MM.1S (cell line): ENCODE measurements around the gene SEMA4A.

ENCODE experiments used
- DNase-seq: peaks from one replicate; pipeline ENCODE4 v3.0.0-alpha.2; 2015
- H2AFZ ChIP-seq: fragments of 300-600 bp; sonication (generic); 2 replicates; pipeline ENCODE4 v1.6.0; 2016; ENCODE audit warnings: antibody characterized with exemption, low read length
- H3F3A ChIP-seq: fragments of 300-600 bp; sonication (generic); 2 replicates; pipeline ENCODE4 v1.6.1; 2016; ENCODE audit warnings: mild to moderate bottlenecking, antibody characterized with exemption, low read length, moderate library complexity, mixed read lengths; ENCODE audit not compliant: insufficient read depth
- H3K27ac ChIP-seq: fragments of 300-600 bp; sonication (generic); 2 replicates; pipeline ENCODE4 v1.5.1; 2016; ENCODE audit warnings: mild to moderate bottlenecking, low read length
- H3K27me3 ChIP-seq: fragments of 300-600 bp; sonication (generic); replicated peaks from 2 replicates; pipeline ENCODE4 v1.6.0; 2016; ENCODE audit warnings: low read length; ENCODE audit not compliant: insufficient read depth
- H3K36me3 ChIP-seq: fragments of 300-600 bp; sonication (generic); replicated peaks from 2 replicates; pipeline ENCODE4 v1.6.1; 2016; ENCODE audit warnings: mild to moderate bottlenecking, low read length, mixed read lengths; ENCODE audit not compliant: insufficient read depth
- H3K4me1 ChIP-seq: fragments of 300-600 bp; sonication (generic); 2 replicates; pipeline ENCODE4 v1.6.1; 2016; ENCODE audit warnings: low read length, mixed read lengths
- H3K4me2 ChIP-seq: fragments of 300-600 bp; sonication (generic); 2 replicates; pipeline ENCODE4 v1.6.0; 2016; ENCODE audit warnings: low read depth, low read length
- H3K4me3 ChIP-seq: fragments of 300-600 bp; sonication (generic); 2 replicates; pipeline ENCODE4 v1.5.1; 2016; ENCODE audit warnings: low read length, mixed read lengths
- H3K79me2 ChIP-seq: fragments of 300-600 bp; sonication (generic); 2 replicates; pipeline ENCODE4 v1.6.1; 2016; ENCODE audit warnings: mixed run types, low read length, mixed read lengths
- H3K9ac ChIP-seq: fragments of 300-600 bp; sonication (generic); 2 replicates; pipeline ENCODE4 v1.6.1; 2016; ENCODE audit warnings: low read length, mixed read lengths
- H3K9me2 ChIP-seq: fragments of 300-600 bp; sonication (generic); replicated peaks from 2 replicates; pipeline ENCODE4 v1.6.1; 2016; ENCODE audit warnings: mild to moderate bottlenecking, low read length, mixed read lengths; ENCODE audit not compliant: insufficient read depth
- H3K9me3 ChIP-seq: fragments of 300-600 bp; sonication (generic); replicated peaks from 2 replicates; pipeline ENCODE4 v1.6.1; 2016; ENCODE audit warnings: mild to moderate bottlenecking, low read length, mixed read lengths; ENCODE audit not compliant: insufficient read depth
- H4K20me1 ChIP-seq: fragments of 300-600 bp; sonication (generic); 2 replicates; pipeline ENCODE4 v1.6.1; 2016; ENCODE audit warnings: mild to moderate bottlenecking, low read length, moderate library complexity, mixed read lengths; ENCODE audit not compliant: insufficient read depth
- EZH2 ChIP-seq: fragments of 300-600 bp; sonication (generic); optimal IDR thresholded peaks from 2 replicates; pipeline ENCODE3; 2017; ENCODE audit warnings: low read depth, mild to moderate bottlenecking, antibody characterized with exemption, low read length, mixed read lengths
- EZH2phosphoT487 ChIP-seq: fragments of 300-600 bp; sonication (generic); IDR thresholded peaks from 2 replicates; pipeline ENCODE4 v1.6.1; 2018; ENCODE audit warnings: antibody characterized with exemption, low read length
- TF ChIP-seq, protein P1 (sequence below): fragments of 300-600 bp; sonication (generic); IDR thresholded peaks from 2 replicates; pipeline ENCODE4 v1.5.1; 2016; ENCODE audit warnings: antibody characterized with exemption, low read length, mixed read lengths

Gene SEMA4A

DNA sequence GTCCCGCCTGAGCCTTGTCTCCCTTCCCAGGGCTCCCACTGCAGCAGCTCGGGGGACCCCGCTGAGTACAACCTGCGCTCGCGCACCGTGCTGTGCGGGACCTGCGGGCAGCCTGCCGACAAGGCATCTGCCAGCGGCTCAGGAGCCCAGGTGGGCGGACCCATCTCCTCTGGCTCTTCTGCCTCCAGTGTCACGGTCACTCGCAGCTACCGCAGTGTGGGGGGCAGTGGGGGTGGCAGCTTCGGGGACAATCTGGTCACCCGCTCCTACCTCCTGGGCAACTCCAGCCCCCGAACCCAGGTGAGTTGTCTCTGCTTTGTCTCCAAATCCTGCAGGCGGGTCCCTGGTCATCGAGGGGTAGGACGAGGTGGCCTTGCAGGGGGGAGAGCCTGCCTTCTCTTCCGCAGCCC, 14.9 kb upstream of the SEMA4A start:
- no peaks in the 10 kb centered on the region for H4K20me1 ChIP-seq
- H2AFZ ChIP-seq = no peak overlapping the region
- no peak overlapping the region for H3K4me3 ChIP-seq
- H3K9ac ChIP-seq = no peak overlapping the region
- no peak overlapping the region for H3K27ac ChIP-seq
- no peaks in the 10 kb centered on the region for H3K9me2 ChIP-seq
- no peaks in the 10 kb centered on the region for H3F3A ChIP-seq
- H3K27me3 ChIP-seq = no peaks in the 10 kb centered on the region
- no peak for DNase-seq
- H3K4me1 ChIP-seq = no peaks in the 10 kb centered on the region
- no peaks in the 10 kb centered on the region for H3K9me3 ChIP-seq
- no peaks in the 10 kb centered on the region for H3K79me2 ChIP-seq
- no peak overlapping the region for H3K4me2 ChIP-seq
- TF ChIP-seq EZH2 (no peak), EZH2phosphoT487 (no peak)
- TF ChIP-seq, protein P1, sequence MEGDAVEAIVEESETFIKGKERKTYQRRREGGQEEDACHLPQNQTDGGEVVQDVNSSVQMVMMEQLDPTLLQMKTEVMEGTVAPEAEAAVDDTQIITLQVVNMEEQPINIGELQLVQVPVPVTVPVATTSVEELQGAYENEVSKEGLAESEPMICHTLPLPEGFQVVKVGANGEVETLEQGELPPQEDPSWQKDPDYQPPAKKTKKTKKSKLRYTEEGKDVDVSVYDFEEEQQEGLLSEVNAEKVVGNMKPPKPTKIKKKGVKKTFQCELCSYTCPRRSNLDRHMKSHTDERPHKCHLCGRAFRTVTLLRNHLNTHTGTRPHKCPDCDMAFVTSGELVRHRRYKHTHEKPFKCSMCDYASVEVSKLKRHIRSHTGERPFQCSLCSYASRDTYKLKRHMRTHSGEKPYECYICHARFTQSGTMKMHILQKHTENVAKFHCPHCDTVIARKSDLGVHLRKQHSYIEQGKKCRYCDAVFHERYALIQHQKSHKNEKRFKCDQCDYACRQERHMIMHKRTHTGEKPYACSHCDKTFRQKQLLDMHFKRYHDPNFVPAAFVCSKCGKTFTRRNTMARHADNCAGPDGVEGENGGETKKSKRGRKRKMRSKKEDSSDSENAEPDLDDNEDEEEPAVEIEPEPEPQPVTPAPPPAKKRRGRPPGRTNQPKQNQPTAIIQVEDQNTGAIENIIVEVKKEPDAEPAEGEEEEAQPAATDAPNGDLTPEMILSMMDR = no peak
- no peaks in the 10 kb centered on the region for H3K36me3 ChIP-seq

GRCh38 chr1:156140879-156141707, 12.3 kb upstream of the SEMA4A start:
- Histone ChIP-seq H3K9me2 (no peaks in the 10 kb centered on the region), H3K4me3 (no peak overlapping the region), H2AFZ (no peak overlapping the region), H3K79me2 (no peaks in the 10 kb centered on the region), H3K4me2 (no peak overlapping the region), H3K9me3 (no peaks in the 10 kb centered on the region), H3K4me1 (peaks cover 4% of the 10 kb centered on the region), H4K20me1 (no peaks in the 10 kb centered on the region), H3K27me3 (no peaks in the 10 kb centered on the region), H3F3A (peaks cover 6% of the 10 kb centered on the region; the same call in 1 of the 2 replicates), H3K36me3 (no peaks in the 10 kb centered on the region), H3K9ac (no peak overlapping the region), H3K27ac (no peak overlapping the region)
- no peak for DNase-seq
- TF ChIP-seq, protein P1 = peak; percentile 95
- TF ChIP-seq EZH2phosphoT487 = no peak

- TF ChIP-seq, protein P1 = no peak
- TF ChIP-seq EZH2 (no peak), EZH2phosphoT487 (no peak)
- Histone ChIP-seq H3K9me2 (no peaks in the 10 kb centered on the region), H3K79me2 (no peaks in the 10 kb centered on the region), H3F3A (peaks cover 24% of the 10 kb centered on the region), H2AFZ (no peak overlapping the region), H3K9ac (no peak overlapping the region), H4K20me1 (no peaks in the 10 kb centered on the region), H3K36me3 (no peaks in the 10 kb centered on the region), H3K4me1 (peaks cover 29% of the 10 kb centered on the region), H3K4me3 (no peak overlapping the region), H3K27ac (no peak overlapping the region), H3K27me3 (no peaks in the 10 kb centered on the region), H3K4me2 (no peak overlapping the region), H3K9me3 (no peaks in the 10 kb centered on the region)
- DNase-seq = no peak
Observed at GRCh38 chr1:156143765-156144489, 9.5 kb upstream of the SEMA4A start.
